ENCODE data around the gene NALCN. TPM values are rescaled to one million over a fixed set of nuclear protein-coding genes. Genes with fewer than 3 reads are reported as not detected.
A peak's percentile ranks its signal among the peaks of the same experiment; 100 is the strongest.

Gene NALCN
- total and polyA plus RNA-seq, 5 donors: 5.2 to 17.0 (median 14.5) TPM

- 39% methylated on average over 8 of the region's 8 CpGs for WGBS
- H3K27me3 ChIP-seq (ENCODE audit: control insufficient read depth, insufficient read depth): no peaks in the 10 kb centered on the region
- H3K9me3 ChIP-seq (ENCODE audit: control insufficient read depth, low read length): no peaks in the 10 kb centered on the region
- no peak overlapping the region for H3K4me3 ChIP-seq (ENCODE audit: low read length)
- ATAC-seq (peak; percentile 14 to 42), DNase-seq (peak in 2 of 3 donors; percentile 13 to 31)
- H3K27ac ChIP-seq (ENCODE audit: low read length): no peak overlapping the region
- intact Hi-C loops (cut with DNase I): no loop called here
- H3K4me1 ChIP-seq (ENCODE audit: control insufficient read depth, insufficient read depth, low read length): no peaks in the 10 kb centered on the region
Observed at GRCh38 chr13:101025925-101026324, 390.4 kb downstream of the NALCN start.

GRCh38 chr13:101025519-101025918 lies 390.8 kb downstream of the NALCN start:
- intact Hi-C loops (cut with DNase I): no loop called here
- no peak overlapping the region for H3K27ac ChIP-seq (ENCODE audit: low read length)
- H3K4me1 ChIP-seq (ENCODE audit: control insufficient read depth, insufficient read depth, low read length): no peaks in the 10 kb centered on the region
- H3K27me3 ChIP-seq (ENCODE audit: control insufficient read depth, insufficient read depth): no peaks in the 10 kb centered on the region
- 82% methylated on average over 9 of the region's 9 CpGs for WGBS
- no peak for DNase-seq
- no peaks in the 10 kb centered on the region for H3K9me3 ChIP-seq (ENCODE audit: control insufficient read depth, low read length)
- ATAC-seq: no peak
- no peak overlapping the region for H3K4me3 ChIP-seq (ENCODE audit: low read length)

DNA sequence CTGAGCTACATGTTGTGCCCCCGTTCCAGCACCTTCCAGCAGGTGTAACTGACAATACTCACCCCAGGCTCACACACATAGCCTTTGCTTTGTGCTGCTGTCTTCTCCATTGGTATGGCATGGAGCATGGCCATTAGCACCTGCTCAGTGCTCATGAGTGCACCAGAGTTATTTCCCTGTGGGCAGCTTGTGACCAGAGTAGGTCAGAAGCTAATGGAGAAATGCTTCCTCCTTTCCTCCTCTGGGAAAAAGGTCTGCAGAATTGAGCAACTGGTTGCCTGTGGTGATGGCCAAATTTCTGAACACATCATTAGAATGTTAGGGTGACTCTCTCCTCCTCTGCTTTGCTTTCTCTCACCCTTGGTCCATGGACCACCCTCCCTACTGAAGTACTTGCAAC lies 397.2 kb downstream of the NALCN start:
- Histone ChIP-seq H3K27ac (ENCODE audit: low read length) (no peak overlapping the region), H3K4me1 (ENCODE audit: control insufficient read depth, insufficient read depth, low read length) (no peaks in the 10 kb centered on the region), H3K9me3 (ENCODE audit: control insufficient read depth, low read length) (no peaks in the 10 kb centered on the region), H3K27me3 (ENCODE audit: control insufficient read depth, insufficient read depth) (no peaks in the 10 kb centered on the region), H3K4me3 (ENCODE audit: low read length) (no peak overlapping the region)
- DNase-seq (no peak), ATAC-seq (no peak)
- intact Hi-C loops (cut with DNase I): no loop called here
- WGBS: 81% methylated on average over 1 of the region's 1 CpG

DNA sequence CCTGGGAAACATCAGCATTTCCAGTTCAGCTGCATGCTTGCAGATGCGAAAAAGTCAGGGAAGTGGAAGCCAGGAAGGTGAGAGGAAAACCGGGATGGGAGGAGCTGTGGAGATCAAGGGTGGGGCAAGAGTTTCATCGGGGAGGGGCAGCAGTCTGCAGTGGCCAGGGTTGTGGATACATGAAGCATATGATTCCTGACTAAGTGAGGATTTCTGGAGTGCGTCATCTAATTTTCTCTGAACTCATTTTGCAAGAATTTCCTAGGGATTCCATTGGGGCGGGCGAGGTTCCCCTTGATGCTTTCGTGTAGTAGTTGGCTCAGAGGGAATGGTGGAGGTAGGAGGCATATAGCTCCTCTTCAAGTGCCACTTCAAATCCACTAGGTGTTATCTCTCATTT lies 397.6 kb downstream of the NALCN start:
- intact Hi-C loops (cut with DNase I): no loop called here

DNA sequence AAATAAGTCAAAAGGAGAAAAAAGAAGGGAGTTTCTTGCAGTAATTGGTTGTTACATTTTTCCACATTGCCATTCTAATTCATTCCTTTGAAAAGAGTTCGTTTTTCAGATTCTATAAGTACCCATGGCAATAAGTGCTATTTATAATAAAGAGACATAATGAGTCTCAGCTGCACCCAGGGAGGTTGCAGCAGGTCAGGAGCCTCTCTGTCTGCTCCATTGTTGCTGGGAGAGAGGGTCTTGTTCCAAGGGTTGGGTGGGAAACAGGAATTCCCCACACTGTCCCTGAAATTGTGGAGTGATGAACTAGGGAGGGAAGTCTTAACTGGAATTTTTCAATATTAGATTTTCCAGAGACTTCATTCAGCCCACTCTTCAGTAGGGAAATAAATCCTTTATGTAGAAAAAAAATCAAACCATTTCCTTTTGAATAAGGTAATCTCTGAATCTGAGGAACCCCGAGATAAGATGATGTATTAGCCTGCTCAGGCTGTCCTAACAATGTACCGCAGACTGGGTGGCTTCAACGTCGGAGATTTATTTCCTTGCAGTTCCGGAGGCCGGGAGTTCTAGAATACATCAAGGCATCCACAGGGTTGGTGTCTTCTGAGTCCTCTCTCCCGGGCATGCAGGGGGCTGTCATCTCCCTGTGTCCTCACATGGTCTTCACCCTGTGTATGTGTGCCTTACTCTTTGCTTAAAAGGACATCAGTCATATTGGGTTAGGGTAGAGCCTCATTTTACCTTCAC lies 399.0 kb downstream of the NALCN start:
- 43% methylated on average over 8 of the region's 8 CpGs for WGBS
- DNase-seq: no peak
- no peak overlapping the region for H3K4me3 ChIP-seq (ENCODE audit: low read length)
- no peak for ATAC-seq
- no peak overlapping the region for H3K27ac ChIP-seq (ENCODE audit: low read length)
- H3K27me3 ChIP-seq (ENCODE audit: control insufficient read depth, insufficient read depth): no peaks in the 10 kb centered on the region
- intact Hi-C loops (cut with DNase I): no loop called here
- no peaks in the 10 kb centered on the region for H3K9me3 ChIP-seq (ENCODE audit: control insufficient read depth, low read length)
- no peaks in the 10 kb centered on the region for H3K4me1 ChIP-seq (ENCODE audit: control insufficient read depth, insufficient read depth, low read length)

More for the DNA sequence above, 397.6 kb downstream of the NALCN start:
- no peak for DNase-seq
- 53% methylated on average over 7 of the region's 7 CpGs for WGBS
- no peaks in the 10 kb centered on the region for H3K9me3 ChIP-seq (ENCODE audit: control insufficient read depth, low read length)
- no peaks in the 10 kb centered on the region for H3K27me3 ChIP-seq (ENCODE audit: control insufficient read depth, insufficient read depth)
- H3K27ac ChIP-seq (ENCODE audit: low read length): no peak overlapping the region
- no peak for ATAC-seq
- no peak overlapping the region for H3K4me3 ChIP-seq (ENCODE audit: low read length)
- no peaks in the 10 kb centered on the region for H3K4me1 ChIP-seq (ENCODE audit: control insufficient read depth, insufficient read depth, low read length)

DNA sequence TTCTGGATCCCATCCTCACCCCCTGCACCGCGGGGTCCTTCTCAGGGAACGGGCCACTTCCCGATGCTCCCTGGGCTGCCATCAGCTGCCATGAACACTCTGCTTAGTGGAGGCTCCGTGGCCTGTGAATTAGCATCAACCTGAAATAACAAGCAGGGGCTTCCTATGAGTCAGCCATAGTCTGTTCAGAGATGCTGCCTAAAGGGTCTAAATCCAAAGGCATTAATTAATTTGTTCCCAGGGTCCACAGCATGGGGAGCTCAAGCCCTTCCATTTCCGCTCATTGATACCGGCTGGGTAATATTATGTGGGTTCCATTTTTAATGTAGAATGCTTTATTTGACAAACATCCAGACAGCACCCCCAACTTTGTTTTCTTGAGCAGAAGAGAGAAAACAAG lies 399.8 kb downstream of the NALCN start:
- WGBS: 85% methylated on average over 7 of the region's 7 CpGs
- no peaks in the 10 kb centered on the region for H3K27me3 ChIP-seq (ENCODE audit: control insufficient read depth, insufficient read depth)
- H3K4me3 ChIP-seq (ENCODE audit: low read length): no peak overlapping the region
- no peaks in the 10 kb centered on the region for H3K9me3 ChIP-seq (ENCODE audit: control insufficient read depth, low read length)
- no peak for ATAC-seq
- intact Hi-C loops (cut with DNase I): no loop called here
- DNase-seq: no peak
- no peak overlapping the region for H3K27ac ChIP-seq (ENCODE audit: low read length)
- no peaks in the 10 kb centered on the region for H3K4me1 ChIP-seq (ENCODE audit: control insufficient read depth, insufficient read depth, low read length)

DNA sequence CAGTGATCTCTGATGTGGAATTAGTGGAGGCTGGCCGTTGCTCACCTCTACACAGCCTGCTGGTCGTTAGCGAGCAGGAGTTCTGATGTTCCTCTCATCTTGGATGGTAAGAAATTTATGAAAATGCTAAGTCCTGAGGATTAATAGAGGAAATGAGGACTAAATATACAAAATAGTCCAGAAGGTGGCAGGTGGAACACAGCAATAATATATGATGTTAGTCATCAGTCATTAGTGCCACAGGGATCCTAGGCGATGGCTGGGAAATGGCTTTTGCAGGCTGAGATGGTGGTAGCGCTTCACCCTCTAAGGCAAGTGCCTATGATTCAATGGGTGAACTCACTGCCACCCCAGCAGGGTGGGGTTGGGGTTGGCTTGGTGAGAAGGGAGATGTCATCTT lies 403.1 kb downstream of the NALCN start:
- Histone ChIP-seq H3K9me3 (ENCODE audit: control insufficient read depth, low read length) (no peaks in the 10 kb centered on the region), H3K27ac (ENCODE audit: low read length) (no peak overlapping the region), H3K4me3 (ENCODE audit: low read length) (no peak overlapping the region), H3K27me3 (ENCODE audit: control insufficient read depth, insufficient read depth) (no peaks in the 10 kb centered on the region), H3K4me1 (ENCODE audit: control insufficient read depth, insufficient read depth, low read length) (no peaks in the 10 kb centered on the region)
- ATAC-seq: no peak
- no peak for DNase-seq
- intact Hi-C loops (cut with DNase I): no loop called here
- WGBS: 93% methylated on average over 5 of the region's 5 CpGs

GRCh38 chr13:101010100-101010499 lies 406.2 kb downstream of the NALCN start:
- Histone ChIP-seq H3K27me3 (ENCODE audit: control insufficient read depth, insufficient read depth) (no peaks in the 10 kb centered on the region), H3K9me3 (ENCODE audit: control insufficient read depth, low read length) (no peaks in the 10 kb centered on the region), H3K27ac (ENCODE audit: low read length) (no peak overlapping the region), H3K4me3 (ENCODE audit: low read length) (no peak overlapping the region), H3K4me1 (ENCODE audit: control insufficient read depth, insufficient read depth, low read length) (no peaks in the 10 kb centered on the region)
- ATAC-seq (no peak), DNase-seq (no peak)
- intact Hi-C loops (cut with DNase I): no loop called here
- WGBS: 82% methylated on average over 2 of the region's 2 CpGs

DNA sequence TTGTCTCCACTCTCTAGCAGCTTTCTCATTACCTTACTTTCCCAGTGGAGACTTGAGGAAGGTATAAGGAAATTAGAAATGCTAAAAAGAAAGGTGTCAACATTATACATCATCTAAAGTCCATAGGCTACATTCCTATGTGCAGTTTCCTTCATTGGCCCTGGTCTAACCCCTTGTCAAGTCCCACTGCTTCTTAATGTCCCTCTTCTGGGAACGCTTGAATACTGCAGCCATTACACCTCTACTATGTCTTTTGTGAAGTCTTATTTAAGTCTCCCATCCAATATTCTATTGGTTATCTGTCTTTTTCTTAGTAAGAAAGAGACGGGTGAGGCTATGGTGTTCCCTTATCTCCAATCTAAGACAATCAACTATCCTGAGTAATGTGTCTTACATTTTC lies 409.1 kb downstream of the NALCN start:
- ATAC-seq (no peak), DNase-seq (no peak)
- Histone ChIP-seq H3K27ac (ENCODE audit: low read length) (no peak overlapping the region), H3K9me3 (ENCODE audit: control insufficient read depth, low read length) (no peaks in the 10 kb centered on the region), H3K4me1 (ENCODE audit: control insufficient read depth, insufficient read depth, low read length) (no peaks in the 10 kb centered on the region), H3K27me3 (ENCODE audit: control insufficient read depth, insufficient read depth) (no peaks in the 10 kb centered on the region), H3K4me3 (ENCODE audit: low read length) (no peak overlapping the region)
- 75% methylated on average over 2 of the region's 2 CpGs for WGBS
- intact Hi-C loops (cut with DNase I): no loop called here

Other genes with a start within 250 kb of the NALCN start
- 10 to 100 TPM in 1 of 4 donors, 1 to 10 TPM in 3; 6.9 to 11.2 (median 7.6) TPM for gene ITGBL1, start 36.2 kb upstream of the NALCN start, total RNA-seq
- 5.8 TPM for gene ITGBL1, start 36.2 kb upstream of the NALCN start, polyA plus RNA-seq